HCT116 (cell line): ENCODE measurements around the gene ZNF254. TPM values are rescaled to one million over a fixed set of nuclear protein-coding genes. Genes with fewer than 3 reads are reported as not detected.

Source experiments
- ATAC-seq: fragments of 200-7000 bp; cut with Tn5 transposase; 2 replicates; pipeline ENCODE4 v1.9.1; 2020; ENCODE audit warnings: mild to moderate bottlenecking, moderate library complexity
- BruUV-seq: library from RNA; stranded (reverse); fragments of 400-500 nt; replicated peaks from 2 replicates; lab custom pipeline; 2021; lab: Mats Ljungman, UMichigan
- CTCF ChIA-PET: fragments of 300-600 bp; sonication (Branson Sonifier 250); formaldehyde crosslinking; loops from one replicate; lab custom pipeline; 2021; ENCODE audit warnings: antibody characterized with exemption; lab: Charles Lee
- POLR2A ChIA-PET: fragments of 300-600, 350-600 bp; sonication (Branson Sonifier 250); formaldehyde crosslinking; loops from one replicate; lab custom pipeline; 2021; ENCODE audit warnings: antibody characterized with exemption; lab: Charles Lee
- RAD21 ChIA-PET, 2 experiments: fragments of 300-600 bp; sonication (Branson Sonifier 250); formaldehyde crosslinking; loops; one replicate each; lab custom pipeline; 2023; ENCODE audit warnings: low total read pairs in 2 of 2; ENCODE audit not compliant: uncharacterized antibody in 2 of 2, unreplicated experiment in 2 of 2, low non-redundant PET in 1 of 2; lab: Charles Lee
- DNase-seq: peaks from one replicate; pipeline ENCODE4 v3.0.0-alpha.2; 2010; ENCODE audit warnings: low read depth, low spot score
- H2AFZ ChIP-seq: fragments of 200-600 bp; shearing (Covaris generic), sonication (generic); 2 replicates; pipeline ENCODE4 v1.6.1; 2017; ENCODE audit warnings: low read depth, mixed run types, mixed read lengths, antibody characterized with exemption, low read length; ENCODE audit not compliant: poor library complexity, severe bottlenecking
- H3K27ac ChIP-seq: 2 replicates; pipeline ENCODE4 v1.5.1; 2012; ENCODE audit warnings: low read depth, low read length
- H3K27me3 ChIP-seq: fragments of 200-600 bp; sonication (generic); 2 replicates; pipeline ENCODE4 v1.6.1; 2016; ENCODE audit warnings: mixed run types, low read length, mixed read lengths; ENCODE audit not compliant: insufficient read depth
- H3K36me3 ChIP-seq, 2 experiments: fragments of 200-500 bp in 1 of 2; fragments of 200-600 bp in 1 of 2; sonication (Bioruptor generic) in 1 of 2; sonication (generic) in 1 of 2; 2 replicates each; pipeline versions ENCODE4 v1.5.1 to v1.6.1; 2014 to 2016; ENCODE audit warnings: low read length in 2 of 2, inconsistent platforms in 1 of 2, mixed read lengths in 1 of 2, mixed run types in 1 of 2; ENCODE audit not compliant: insufficient read depth in 2 of 2, control insufficient read depth in 1 of 2
- H3K4me1 ChIP-seq, 2 experiments: fragments of 200-600 bp in 1 of 2; sonication (generic) in 1 of 2; 2 replicates each; pipeline versions ENCODE4 v1.5.1 to v1.6.1; 2012 to 2017; ENCODE audit warnings: low read length in 2 of 2, inconsistent platforms in 1 of 2, mild to moderate bottlenecking in 1 of 2, mixed read lengths in 1 of 2, mixed run types in 1 of 2, moderate library complexity in 1 of 2; ENCODE audit not compliant: insufficient read depth in 2 of 2, control insufficient read depth in 1 of 2
- H3K4me2 ChIP-seq: fragments of 200-600 bp; sonication (generic); 2 replicates; pipeline ENCODE4 v1.6.1; 2017; ENCODE audit warnings: mixed run types, low read length, mixed read lengths
- H3K4me3 ChIP-seq, 2 experiments: fragments of 200-600 bp in 1 of 2; sonication (generic) in 1 of 2; replicated peaks in 1 of 2; 2 replicates each; pipeline ENCODE4 v1.5.1; 2011 to 2016; ENCODE audit warnings: low read length in 2 of 2, control low read depth in 1 of 2, low read depth in 1 of 2, mild to moderate bottlenecking in 1 of 2, mixed read lengths in 1 of 2, mixed run types in 1 of 2
- H3K79me2 ChIP-seq: fragments of 200-600 bp; sonication (generic); 2 replicates; pipeline ENCODE4 v1.6.1; 2017; ENCODE audit warnings: mild to moderate bottlenecking, mixed run types, low read length, moderate library complexity, mixed read lengths; ENCODE audit not compliant: insufficient read depth
- H3K9ac ChIP-seq: fragments of 200-600 bp; sonication (generic); 2 replicates; pipeline ENCODE4 v1.6.1; 2016; ENCODE audit warnings: low read length, mixed read lengths
- H3K9me2 ChIP-seq: fragments of 200-600 bp; sonication (generic), shearing (Covaris generic); 2 replicates; pipeline ENCODE4 v1.6.1; 2017; ENCODE audit warnings: mixed run types, mild to moderate bottlenecking, moderate library complexity; ENCODE audit not compliant: insufficient read depth
- H3K9me3 ChIP-seq, 2 experiments: fragments of 200-500 bp in 1 of 2; fragments of 200-600 bp in 1 of 2; sonication (Bioruptor generic) in 1 of 2; sonication (generic) in 1 of 2; 2 replicates each; pipeline ENCODE4 v1.6.1; 2014 to 2017; ENCODE audit warnings: low read length in 2 of 2, mixed read lengths in 2 of 2, inconsistent platforms in 1 of 2, low read depth in 1 of 2, mild to moderate bottlenecking in 1 of 2, mixed run types in 1 of 2, moderate library complexity in 1 of 2; ENCODE audit not compliant: control insufficient read depth in 1 of 2, insufficient read depth in 1 of 2
- H4K20me1 ChIP-seq: fragments of 200-600 bp; sonication (generic), shearing (Covaris generic); 2 replicates; pipeline ENCODE4 v1.6.1; 2017; ENCODE audit warnings: mixed run types, mild to moderate bottlenecking, moderate library complexity; ENCODE audit not compliant: insufficient read depth
- CBX3 ChIP-seq: IDR thresholded peaks from 2 replicates; pipeline ENCODE4 v1.6.1; 2012; ENCODE audit warnings: low read depth
- CEBPB ChIP-seq: IDR thresholded peaks from 2 replicates; pipeline ENCODE4 v1.6.1; 2012; ENCODE audit warnings: low read depth
- CTCF ChIP-seq, 3 experiments: fragments of 200-600 bp in 1 of 3; sonication (generic) in 1 of 3; IDR thresholded peaks in 2 of 3; conservative IDR thresholded peaks in 1 of 3; 2 replicates each; pipeline ENCODE4 v1.5.1; 2012 to 2017; ENCODE audit warnings: low read depth in 2 of 3, low read length in 2 of 3, antibody characterized with exemption in 1 of 3, borderline replicate concordance in 1 of 3, control low read depth in 1 of 3, mild to moderate bottlenecking in 1 of 3, mixed read lengths in 1 of 3, mixed run types in 1 of 3, moderate library complexity in 1 of 3; ENCODE audit not compliant: insufficient read depth in 1 of 3
- EGR1 ChIP-seq: IDR thresholded peaks from 2 replicates; pipeline ENCODE4 v1.6.1; 2012; ENCODE audit warnings: low read depth
- ELF1 ChIP-seq: IDR thresholded peaks from 2 replicates; pipeline ENCODE4 v1.6.1; 2012; ENCODE audit warnings: low read depth, borderline replicate concordance
- EZH2 ChIP-seq: fragments of 200-600 bp; sonication (generic); IDR thresholded peaks from 2 replicates; pipeline ENCODE4 v1.6.1; 2017; ENCODE audit warnings: antibody characterized with exemption, mixed run types
- EZH2phosphoT487 ChIP-seq: fragments of 200-600 bp; IDR thresholded peaks from 2 replicates; pipeline ENCODE4 v1.6.1; 2018; ENCODE audit warnings: antibody characterized with exemption, borderline replicate concordance
- FOSL1 ChIP-seq: IDR thresholded peaks from 2 replicates; pipeline ENCODE4 v1.6.1; 2012; ENCODE audit warnings: low read depth
- JUND ChIP-seq: IDR thresholded peaks from 2 replicates; pipeline ENCODE4 v1.6.1; 2012
- MAX ChIP-seq: IDR thresholded peaks from 2 replicates; pipeline ENCODE4 v1.6.1; 2012
- POLR2A ChIP-seq: IDR thresholded peaks from 2 replicates; pipeline ENCODE4 v1.7.0; 2011; ENCODE audit warnings: borderline replicate concordance; ENCODE audit not compliant: insufficient read depth, insufficient read length; ENCODE audit errors: extremely low read depth
- POLR2AphosphoS5 ChIP-seq: IDR thresholded peaks from 2 replicates; pipeline ENCODE4 v1.6.1; 2011; ENCODE audit warnings: mild to moderate bottlenecking, low read depth, low read length, moderate library complexity
- RAD21 ChIP-seq: IDR thresholded peaks from 2 replicates; pipeline ENCODE4 v1.6.1; 2012; ENCODE audit warnings: low read depth, mild to moderate bottlenecking
- SP1 ChIP-seq: IDR thresholded peaks from 2 replicates; pipeline ENCODE4 v1.6.1; 2012; ENCODE audit warnings: low read depth
- SRF ChIP-seq: IDR thresholded peaks from 2 replicates; pipeline ENCODE4 v1.6.1; 2012; ENCODE audit warnings: low read depth
- ZFX ChIP-seq: fragments of 450-650 bp; IDR thresholded peaks from 2 replicates; pipeline ENCODE4 v1.6.1; 2017
- ZNF274 ChIP-seq: fragments of 200-500 bp; sonication (Bioruptor generic); IDR thresholded peaks from 2 replicates; pipeline ENCODE4 v1.6.1; 2014; ENCODE audit warnings: mild to moderate bottlenecking, low read depth, low read length, inconsistent platforms
- intact Hi-C: fragments of 100-400 bp; cut with micrococcal nuclease; formaldehyde crosslinking; loops from 2 replicates; pipeline ENCODE4 v1.10.0; 2022
- total RNA-seq: library from RNA; stranded (reverse); gene quantifications from one replicate; pipeline ENCODE4 v1.2.1, GENCODE V29; 2021; ENCODE audit not compliant: unreplicated experiment
- TF ChIP-seq, protein P1 (sequence below): IDR thresholded peaks from 2 replicates; pipeline ENCODE4 v1.6.1; 2012
- TF ChIP-seq, protein P2 (sequence below): IDR thresholded peaks from 2 replicates; pipeline ENCODE4 v1.6.1; 2011; ENCODE audit warnings: mild to moderate bottlenecking, low read length, moderate library complexity; ENCODE audit not compliant: insufficient replicate concordance; ENCODE audit errors: extremely low read depth
- TF ChIP-seq, protein P3 (sequence below): IDR thresholded peaks from 2 replicates; pipeline ENCODE4 v1.6.1; 2012; ENCODE audit warnings: low read depth

ZNF254 gene
- total RNA-seq, 1 experiment from 2014 or later = 2.5 TPM

DNA sequence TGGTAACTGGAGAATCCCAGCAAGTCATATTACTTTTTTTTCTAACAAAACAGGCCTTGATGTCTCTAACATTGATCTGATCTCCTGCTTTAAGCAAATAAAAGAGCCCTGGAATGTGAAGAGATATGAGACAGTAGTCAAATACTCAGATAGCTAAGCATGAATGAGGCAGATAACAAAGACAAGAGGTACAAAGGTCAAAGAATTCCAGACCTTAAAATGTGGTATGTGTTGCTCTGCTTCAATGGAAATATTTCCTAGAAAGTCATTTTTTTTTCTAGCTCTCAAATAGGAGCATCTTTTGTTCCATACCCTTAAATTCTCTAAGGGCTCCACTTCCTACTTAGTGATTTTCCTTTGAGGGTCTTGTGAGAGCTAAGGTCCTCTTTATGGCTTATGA, 54.6 kb downstream of the ZNF254 start:
- DNase-seq (no peak), ATAC-seq (no peak)
- ChIA-PET RAD21 (no interaction called here), POLR2A (no interaction called here), CTCF (no interaction called here)
- peaks cover 13 to 23% of the 10 kb centered on the region in 2 experiments; a peak in 2 of 4 replicates for H3K9me3 ChIP-seq
- H3K4me2 ChIP-seq = no peak overlapping the region
- H2AFZ ChIP-seq = no peak overlapping the region
- H3K36me3 ChIP-seq = no peaks in the 10 kb centered on the region
- no peaks in the 10 kb centered on the region for H3K4me1 ChIP-seq
- H3K4me3 ChIP-seq = no peak overlapping the region
- H3K27me3 ChIP-seq = no peaks in the 10 kb centered on the region
- H3K79me2 ChIP-seq = no peaks in the 10 kb centered on the region
- TF ChIP-seq POLR2A (no peak), SRF (no peak), CTCF (IDR thresholded peaks at IDR 0.05 in 2 of 3, conservative IDR thresholded peaks at IDR 0.05 in 1 of 3; ENCODE audit: borderline replicate concordance in 1 of 3, insufficient read depth in 1 of 3, low read depth in 2 of 3, low read length in 2 of 3) (no peak), ZFX (no peak), FOSL1 (no peak), CEBPB (no peak), SP1 (no peak), ELF1 (no peak), EZH2 (no peak), EZH2phosphoT487 (no peak), CBX3 (no peak), JUND (no peak), POLR2AphosphoS5 (no peak), ZNF274 (no peak), RAD21 (no peak), MAX (no peak), EGR1 (no peak)
- TF ChIP-seq, protein P1, sequence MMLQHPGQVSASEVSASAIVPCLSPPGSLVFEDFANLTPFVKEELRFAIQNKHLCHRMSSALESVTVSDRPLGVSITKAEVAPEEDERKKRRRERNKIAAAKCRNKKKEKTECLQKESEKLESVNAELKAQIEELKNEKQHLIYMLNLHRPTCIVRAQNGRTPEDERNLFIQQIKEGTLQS = no peak
- TF ChIP-seq, protein P2, sequence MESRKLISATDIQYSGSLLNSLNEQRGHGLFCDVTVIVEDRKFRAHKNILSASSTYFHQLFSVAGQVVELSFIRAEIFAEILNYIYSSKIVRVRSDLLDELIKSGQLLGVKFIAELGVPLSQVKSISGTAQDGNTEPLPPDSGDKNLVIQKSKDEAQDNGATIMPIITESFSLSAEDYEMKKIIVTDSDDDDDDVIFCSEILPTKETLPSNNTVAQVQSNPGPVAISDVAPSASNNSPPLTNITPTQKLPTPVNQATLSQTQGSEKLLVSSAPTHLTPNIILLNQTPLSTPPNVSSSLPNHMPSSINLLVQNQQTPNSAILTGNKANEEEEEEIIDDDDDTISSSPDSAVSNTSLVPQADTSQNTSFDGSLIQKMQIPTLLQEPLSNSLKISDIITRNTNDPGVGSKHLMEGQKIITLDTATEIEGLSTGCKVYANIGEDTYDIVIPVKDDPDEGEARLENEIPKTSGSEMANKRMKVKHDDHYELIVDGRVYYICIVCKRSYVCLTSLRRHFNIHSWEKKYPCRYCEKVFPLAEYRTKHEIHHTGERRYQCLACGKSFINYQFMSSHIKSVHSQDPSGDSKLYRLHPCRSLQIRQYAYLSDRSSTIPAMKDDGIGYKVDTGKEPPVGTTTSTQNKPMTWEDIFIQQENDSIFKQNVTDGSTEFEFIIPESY = no peak
- TF ChIP-seq, protein P3, sequence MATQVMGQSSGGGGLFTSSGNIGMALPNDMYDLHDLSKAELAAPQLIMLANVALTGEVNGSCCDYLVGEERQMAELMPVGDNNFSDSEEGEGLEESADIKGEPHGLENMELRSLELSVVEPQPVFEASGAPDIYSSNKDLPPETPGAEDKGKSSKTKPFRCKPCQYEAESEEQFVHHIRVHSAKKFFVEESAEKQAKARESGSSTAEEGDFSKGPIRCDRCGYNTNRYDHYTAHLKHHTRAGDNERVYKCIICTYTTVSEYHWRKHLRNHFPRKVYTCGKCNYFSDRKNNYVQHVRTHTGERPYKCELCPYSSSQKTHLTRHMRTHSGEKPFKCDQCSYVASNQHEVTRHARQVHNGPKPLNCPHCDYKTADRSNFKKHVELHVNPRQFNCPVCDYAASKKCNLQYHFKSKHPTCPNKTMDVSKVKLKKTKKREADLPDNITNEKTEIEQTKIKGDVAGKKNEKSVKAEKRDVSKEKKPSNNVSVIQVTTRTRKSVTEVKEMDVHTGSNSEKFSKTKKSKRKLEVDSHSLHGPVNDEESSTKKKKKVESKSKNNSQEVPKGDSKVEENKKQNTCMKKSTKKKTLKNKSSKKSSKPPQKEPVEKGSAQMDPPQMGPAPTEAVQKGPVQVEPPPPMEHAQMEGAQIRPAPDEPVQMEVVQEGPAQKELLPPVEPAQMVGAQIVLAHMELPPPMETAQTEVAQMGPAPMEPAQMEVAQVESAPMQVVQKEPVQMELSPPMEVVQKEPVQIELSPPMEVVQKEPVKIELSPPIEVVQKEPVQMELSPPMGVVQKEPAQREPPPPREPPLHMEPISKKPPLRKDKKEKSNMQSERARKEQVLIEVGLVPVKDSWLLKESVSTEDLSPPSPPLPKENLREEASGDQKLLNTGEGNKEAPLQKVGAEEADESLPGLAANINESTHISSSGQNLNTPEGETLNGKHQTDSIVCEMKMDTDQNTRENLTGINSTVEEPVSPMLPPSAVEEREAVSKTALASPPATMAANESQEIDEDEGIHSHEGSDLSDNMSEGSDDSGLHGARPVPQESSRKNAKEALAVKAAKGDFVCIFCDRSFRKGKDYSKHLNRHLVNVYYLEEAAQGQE = no peak
- intact Hi-C loops = no loop called here
- no peak overlapping the region for H3K9ac ChIP-seq
- no peak overlapping the region for H3K27ac ChIP-seq
- H3K9me2 ChIP-seq = no peaks in the 10 kb centered on the region
- no TSS peak for BruUV-seq
- no peaks in the 10 kb centered on the region for H4K20me1 ChIP-seq
